Esophagus muscularis mucosa (tissue), 4 donors: ENCODE results near the gene KLK1.

Experiments used
- EP300 ChIP-seq: sonication (generic); formaldehyde crosslinking; IDR thresholded peaks from one replicate; pipeline ENCODE4 v1.6.1; 2017; ENCODE audit warnings: antibody characterized with exemption
- POLR2A ChIP-seq: fragments of 450-650 bp; IDR thresholded peaks from one replicate; pipeline ENCODE4 v1.6.1; 2017; ENCODE audit warnings: antibody characterized with exemption, moderate library complexity, mild to moderate bottlenecking, low read depth
- TF ChIP-seq, protein P1 (sequence below), 3 experiments: fragments of 200-600 bp in 2 of 3; fragments of 450-650 bp in 1 of 3; sonication (generic) in 2 of 3; IDR thresholded peaks; one replicate each; pipeline ENCODE4 v1.5.1; 2017 to 2019; ENCODE audit warnings: antibody characterized with exemption in 3 of 3, mild to moderate bottlenecking in 2 of 3, moderate library complexity in 1 of 3

DNA sequence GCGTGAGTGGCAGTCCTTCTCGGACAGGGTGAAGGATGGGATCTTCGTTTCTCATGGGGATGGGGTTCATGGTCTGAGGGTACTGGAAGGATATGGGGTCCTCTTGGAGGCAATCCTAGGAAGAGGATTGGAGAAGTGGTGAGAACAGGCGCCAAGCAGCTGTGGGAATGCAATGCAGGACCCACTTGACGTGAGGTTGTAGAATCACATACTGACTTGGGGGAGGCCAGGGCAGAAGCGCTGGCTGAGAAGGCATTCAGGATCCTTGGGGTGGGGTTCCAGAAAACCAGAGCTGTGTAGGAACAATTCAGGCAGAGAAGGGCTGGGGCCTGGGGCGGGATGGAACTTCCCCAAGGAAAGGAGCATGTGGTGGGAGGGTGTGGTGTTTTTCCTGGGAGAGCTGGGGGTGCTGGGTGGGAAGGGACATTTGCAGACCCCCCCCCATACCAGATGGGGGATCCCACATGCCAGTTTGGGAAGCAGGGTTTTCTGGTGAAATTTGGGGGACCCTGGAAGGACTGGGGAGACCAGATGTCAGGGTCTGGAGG is 852 bp downstream of the KLK1 start:
- TF ChIP-seq, protein P1, sequence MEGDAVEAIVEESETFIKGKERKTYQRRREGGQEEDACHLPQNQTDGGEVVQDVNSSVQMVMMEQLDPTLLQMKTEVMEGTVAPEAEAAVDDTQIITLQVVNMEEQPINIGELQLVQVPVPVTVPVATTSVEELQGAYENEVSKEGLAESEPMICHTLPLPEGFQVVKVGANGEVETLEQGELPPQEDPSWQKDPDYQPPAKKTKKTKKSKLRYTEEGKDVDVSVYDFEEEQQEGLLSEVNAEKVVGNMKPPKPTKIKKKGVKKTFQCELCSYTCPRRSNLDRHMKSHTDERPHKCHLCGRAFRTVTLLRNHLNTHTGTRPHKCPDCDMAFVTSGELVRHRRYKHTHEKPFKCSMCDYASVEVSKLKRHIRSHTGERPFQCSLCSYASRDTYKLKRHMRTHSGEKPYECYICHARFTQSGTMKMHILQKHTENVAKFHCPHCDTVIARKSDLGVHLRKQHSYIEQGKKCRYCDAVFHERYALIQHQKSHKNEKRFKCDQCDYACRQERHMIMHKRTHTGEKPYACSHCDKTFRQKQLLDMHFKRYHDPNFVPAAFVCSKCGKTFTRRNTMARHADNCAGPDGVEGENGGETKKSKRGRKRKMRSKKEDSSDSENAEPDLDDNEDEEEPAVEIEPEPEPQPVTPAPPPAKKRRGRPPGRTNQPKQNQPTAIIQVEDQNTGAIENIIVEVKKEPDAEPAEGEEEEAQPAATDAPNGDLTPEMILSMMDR (IDR thresholded peaks at IDR 0.05) = no peak
- no peak for TF ChIP-seq POLR2A
- TF ChIP-seq EP300 = no peak
